Esophagus muscularis mucosa (tissue), 4 donors: ENCODE results near the gene BFAR. TPM values are rescaled to one million over a fixed set of nuclear protein-coding genes. Genes with fewer than 3 reads are reported as not detected.
"Not testable (repeated sequence)": the region's sequence is repeated elsewhere in the genome, so short reads cannot be mapped to it uniquely, and the experiment has no call there.

Experiments
- DNase-seq: peaks from one replicate; pipeline ENCODE4 v3.0.0-alpha.2; 2017; ENCODE audit errors: extremely low spot score
- H3K27ac ChIP-seq, 4 donors: fragments of 200-600 bp; sonication (generic); replicated peaks in 1 of 4; 1 replicate in 3 of 4; 2 replicates in 1 of 4; pipeline ENCODE4 v1.5.1; 2016 to 2019; ENCODE audit warnings: mild to moderate bottlenecking in 1 of 4
- H3K27me3 ChIP-seq, 4 donors: fragments of 200-600 bp; sonication (generic); one replicate each; pipeline versions ENCODE4 v1.5.1 to v1.6.0; 2016 to 2019
- H3K36me3 ChIP-seq, 4 donors: fragments of 200-600 bp; sonication (generic); one replicate each; pipeline ENCODE4 v1.5.1; 2016 to 2019
- H3K4me1 ChIP-seq, 4 donors: fragments of 200-600 bp; sonication (generic); one replicate each; pipeline ENCODE4 v1.5.1; 2016 to 2019
- H3K4me3 ChIP-seq, 4 donors: fragments of 200-600 bp; sonication (generic); 1 replicate in 2 of 4; 2 replicates in 2 of 4; pipeline ENCODE4 v1.5.1; 2016 to 2019; ENCODE audit warnings: mild to moderate bottlenecking in 4 of 4, moderate library complexity in 1 of 4
- H3K9me3 ChIP-seq, 4 donors: fragments of 200-600 bp; sonication (generic); 1 replicate in 3 of 4; 2 replicates in 1 of 4; pipeline ENCODE4 v1.5.1; 2016 to 2019
- EP300 ChIP-seq: sonication (generic); formaldehyde crosslinking; IDR thresholded peaks from one replicate; pipeline ENCODE4 v1.6.1; 2017; ENCODE audit warnings: antibody characterized with exemption
- POLR2A ChIP-seq: fragments of 450-650 bp; IDR thresholded peaks from one replicate; pipeline ENCODE4 v1.6.1; 2017; ENCODE audit warnings: antibody characterized with exemption, moderate library complexity, mild to moderate bottlenecking, low read depth
- POLR2AphosphoS5 ChIP-seq, 2 donors: sonication (generic); formaldehyde crosslinking; IDR thresholded peaks; one replicate each; pipeline ENCODE4 v1.6.1; 2017; ENCODE audit warnings: antibody characterized with exemption in 2 of 2
- WGBS: methylation state at CpG from one replicate; pipeline ENCODE4 v1.1.5; 2018; 5-methylcytosine and 5-hydroxymethylcytosine counted together
- intact Hi-C: fragments of 100-400 bp; cut with DNase I; formaldehyde crosslinking; loops from one replicate; pipeline ENCODE4 v1.15.1; 2023
- total RNA-seq, 4 donors: library from RNA; depleted of rRNA; stranded (reverse); fragments of >200 nt; gene quantifications; one replicate each; pipeline versions ENCODE4 v1.1.0 to v1.2.1, GENCODE V29; 2016
- TF ChIP-seq, protein P1 (sequence below), 3 experiments: fragments of 200-600 bp in 2 of 3; fragments of 450-650 bp in 1 of 3; sonication (generic) in 2 of 3; IDR thresholded peaks; one replicate each; pipeline ENCODE4 v1.5.1; 2017 to 2019; ENCODE audit warnings: antibody characterized with exemption in 3 of 3, mild to moderate bottlenecking in 2 of 3, moderate library complexity in 1 of 3

The BFAR gene
- total RNA-seq, 4 donors from 2014 or later = 39.1 to 59.8 (median 54.7) TPM

DNA sequence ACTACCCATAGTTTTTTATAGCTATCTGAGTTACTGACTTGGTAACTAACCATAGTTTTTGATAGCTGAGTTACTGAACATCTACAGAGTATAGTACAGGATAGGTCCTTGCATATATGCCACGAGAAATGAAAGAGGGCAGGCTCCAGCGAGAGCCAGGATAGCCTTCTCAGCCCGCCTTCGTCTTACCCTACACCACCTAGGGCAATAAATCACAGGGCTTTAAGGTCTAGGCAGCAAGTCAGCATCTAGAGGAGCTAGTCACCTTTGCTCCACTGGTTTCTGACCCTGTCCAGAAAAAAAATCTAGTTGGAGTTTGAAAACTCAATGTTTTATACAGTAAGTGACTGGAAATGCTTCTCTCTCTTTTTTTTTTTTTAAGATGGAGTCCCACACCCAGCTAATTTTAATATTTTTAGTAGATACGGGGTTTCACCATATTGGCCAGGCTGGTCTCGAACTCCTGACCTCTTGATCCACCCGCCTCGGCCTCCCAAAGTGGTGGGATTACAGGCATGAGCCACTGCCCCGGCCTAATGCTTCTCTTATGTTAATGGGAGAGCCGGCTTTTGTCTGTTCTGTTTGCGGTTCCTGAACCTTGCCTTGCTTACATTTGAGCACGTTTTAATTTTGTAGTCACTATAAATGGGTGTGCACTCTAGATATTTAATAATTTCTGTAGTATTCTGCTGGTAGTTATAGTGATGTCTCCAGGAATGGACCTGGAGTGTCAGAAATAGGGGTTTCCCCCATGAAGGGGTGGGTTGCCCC lies 2.8 kb downstream of the BFAR start:
- Histone ChIP-seq H3K27me3 (no peaks in the 10 kb centered on the region), H3K4me3 (no peak overlapping the region), H3K27ac (peak overlapping the region in 2 of 4 donors; percentile 26 to 97), H3K9me3 (no peaks in the 10 kb centered on the region), H3K36me3 (peaks cover 6 to 25% (median 15%) of the 10 kb centered on the region in 4 donors), H3K4me1 (peaks cover 31 to 57% (median 53%) of the 10 kb centered on the region in 4 donors)
- 78% methylated on average over 12 of the region's 12 CpGs for WGBS
- intact Hi-C loops = no loop called here
- DNase-seq = no peak
- TF ChIP-seq, protein P1, sequence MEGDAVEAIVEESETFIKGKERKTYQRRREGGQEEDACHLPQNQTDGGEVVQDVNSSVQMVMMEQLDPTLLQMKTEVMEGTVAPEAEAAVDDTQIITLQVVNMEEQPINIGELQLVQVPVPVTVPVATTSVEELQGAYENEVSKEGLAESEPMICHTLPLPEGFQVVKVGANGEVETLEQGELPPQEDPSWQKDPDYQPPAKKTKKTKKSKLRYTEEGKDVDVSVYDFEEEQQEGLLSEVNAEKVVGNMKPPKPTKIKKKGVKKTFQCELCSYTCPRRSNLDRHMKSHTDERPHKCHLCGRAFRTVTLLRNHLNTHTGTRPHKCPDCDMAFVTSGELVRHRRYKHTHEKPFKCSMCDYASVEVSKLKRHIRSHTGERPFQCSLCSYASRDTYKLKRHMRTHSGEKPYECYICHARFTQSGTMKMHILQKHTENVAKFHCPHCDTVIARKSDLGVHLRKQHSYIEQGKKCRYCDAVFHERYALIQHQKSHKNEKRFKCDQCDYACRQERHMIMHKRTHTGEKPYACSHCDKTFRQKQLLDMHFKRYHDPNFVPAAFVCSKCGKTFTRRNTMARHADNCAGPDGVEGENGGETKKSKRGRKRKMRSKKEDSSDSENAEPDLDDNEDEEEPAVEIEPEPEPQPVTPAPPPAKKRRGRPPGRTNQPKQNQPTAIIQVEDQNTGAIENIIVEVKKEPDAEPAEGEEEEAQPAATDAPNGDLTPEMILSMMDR (IDR thresholded peaks at IDR 0.05) = no peak
- TF ChIP-seq EP300 (no peak), POLR2A (no peak), POLR2AphosphoS5 (IDR thresholded peaks at IDR 0.05) (no peak)

- Histone ChIP-seq H3K27ac (peak overlapping the region in 1 of 4 donors; percentile 26), H3K36me3 (peaks cover 6 to 29% (median 17%) of the 10 kb centered on the region in 4 donors), H3K4me1 (peaks cover 30 to 49% (median 45%) of the 10 kb centered on the region in 4 donors)
- WGBS = 70% methylated on average over 17 of the region's 17 CpGs
- H3K4me3 ChIP-seq, intact Hi-C loops, DNase-seq, H3K27me3 ChIP-seq, H3K9me3 ChIP-seq: not testable (repeated sequence)
Observed at GRCh38 chr16:14636179-14636950, 3.6 kb downstream of the BFAR start.

DNA sequence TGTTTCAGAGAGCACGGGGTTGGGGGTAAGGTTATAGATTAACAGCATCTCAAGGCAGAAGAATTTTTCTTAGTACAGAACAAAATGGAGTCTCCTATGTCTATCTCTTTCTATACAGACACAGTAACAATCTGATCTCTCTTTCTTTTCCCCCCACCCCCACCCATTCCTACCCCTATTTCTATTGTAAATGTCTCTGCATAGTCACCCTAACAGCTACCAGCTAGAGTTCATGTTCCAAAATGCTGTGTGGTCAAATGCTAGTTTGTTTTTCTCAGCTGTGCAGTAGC lies 4.1 kb downstream of the BFAR start:
- peak overlapping the region in 1 of 4 donors; percentile 5 for H3K27ac ChIP-seq
- peaks cover 26 to 44% (median 41%) of the 10 kb centered on the region in 4 donors for H3K4me1 ChIP-seq
- intact Hi-C loops = not testable (repeated sequence)

DNA sequence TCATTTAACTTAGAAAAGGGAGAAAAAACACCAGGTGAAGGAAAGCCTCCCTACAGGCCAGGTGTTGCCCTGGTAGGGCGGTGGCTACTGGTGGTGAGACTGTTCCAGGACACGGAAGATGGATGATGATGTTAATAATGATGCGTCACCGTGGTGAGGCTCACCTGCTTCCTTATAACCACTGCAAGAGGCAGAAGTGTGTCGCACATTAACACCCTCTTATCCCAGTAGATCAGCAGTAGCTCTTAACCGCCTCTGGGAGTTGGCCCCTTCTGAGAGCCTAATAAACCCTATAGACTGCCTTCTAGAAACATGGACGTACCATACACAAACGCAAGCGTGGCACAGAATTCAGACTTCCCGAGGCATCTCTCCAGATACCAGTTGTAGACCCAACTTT lies 7.8 kb downstream of the BFAR start:
- intact Hi-C loops = no loop called here
- DNase-seq = no peak
- no peaks in the 10 kb centered on the region for H3K9me3 ChIP-seq
- peaks cover 5 to 20% (median 16%) of the 10 kb centered on the region in 4 donors for H3K4me1 ChIP-seq
- H3K27ac ChIP-seq = no peak overlapping the region
- no peak overlapping the region for H3K4me3 ChIP-seq
- TF ChIP-seq EP300 = no peak
- no peak for TF ChIP-seq POLR2A
- TF ChIP-seq, protein P1 (IDR thresholded peaks at IDR 0.05) = no peak
- TF ChIP-seq POLR2AphosphoS5 (IDR thresholded peaks at IDR 0.05) = no peak
- no peaks in the 10 kb centered on the region for H3K27me3 ChIP-seq
- peaks cover 20 to 46% (median 32%) of the 10 kb centered on the region in 4 donors for H3K36me3 ChIP-seq
- WGBS = 95% methylated on average over 10 of the region's 10 CpGs

More for the DNA sequence above, 4.1 kb downstream of the BFAR start:
- DNase-seq, H3K9me3 ChIP-seq, H3K4me3 ChIP-seq, H3K27me3 ChIP-seq: not testable (repeated sequence)
- WGBS = 45% methylated on average over 1 of the region's 1 CpG
- peaks cover 6 to 31% (median 17%) of the 10 kb centered on the region in 4 donors for H3K36me3 ChIP-seq

GRCh38 chr16:14641206-14641605 lies 8.5 kb downstream of the BFAR start:
- WGBS = 93% methylated on average over 8 of the region's 8 CpGs
- Histone ChIP-seq H3K36me3 (peaks cover 26 to 53% (median 39%) of the 10 kb centered on the region in 4 donors), H3K4me3 (no peak overlapping the region), H3K9me3 (no peaks in the 10 kb centered on the region), H3K27me3 (no peaks in the 10 kb centered on the region), H3K4me1 (peaks cover 0 to 13% (median 9%) of the 10 kb centered on the region in 4 donors), H3K27ac (no peak overlapping the region)
- intact Hi-C loops = no loop called here
- DNase-seq = no peak
- no peak for TF ChIP-seq EP300
- TF ChIP-seq POLR2AphosphoS5 (IDR thresholded peaks at IDR 0.05) = no peak
- TF ChIP-seq POLR2A = no peak
- TF ChIP-seq, protein P1 (IDR thresholded peaks at IDR 0.05) = no peak
